ENCODE measurements around the gene NRAP. TPM values are rescaled to one million over a fixed set of nuclear protein-coding genes. Genes with fewer than 3 reads are reported as not detected.

Gene NRAP
- total and polyA plus RNA-seq, 2 of the 8 experiments (the other 6 are each of a cell fraction or from before 2014, with no cell fraction given): not detected

- Histone ChIP-seq H3K4me3 (ENCODE audit: extremely low read depth in 1 of 4, insufficient read depth in 2 of 4, low read depth in 3 of 4, low read length in 4 of 4) (peak overlapping the region in 3 of 4 experiments; percentile 11 to 45 (median 23); a peak in 4 of 8 replicates), H3K4me2 (ENCODE audit: insufficient read depth in 1 of 2, low read depth in 2 of 2, low read length in 2 of 2) (peak overlapping the region; percentile 60 to 66), H3K14ac (ENCODE audit: insufficient read length) (no peak overlapping the region), H2BK20ac (ENCODE audit: low read length) (no peak overlapping the region), H2AK5ac (ENCODE audit: low read depth, low read length) (no peak overlapping the region), H2BK15ac (ENCODE audit: low read length) (no peak overlapping the region), H3K56ac (replicated peaks; ENCODE audit: insufficient read length, low read depth, low read length) (no peak overlapping the region), H2BK12ac (ENCODE audit: low read depth, low read length) (no peak overlapping the region), H3K9me3 (ENCODE audit: insufficient read depth in 2 of 2, low read depth in 1 of 2, low read length in 1 of 2) (no peaks in the 10 kb centered on the region), H3K4me1 (replicated peaks in 1 of 4; ENCODE audit: control insufficient read depth in 3 of 4, insufficient read depth in 4 of 4, low read length in 3 of 4) (peaks cover 2 to 35% (median 30%) of the 10 kb centered on the region in 4 experiments), H3K79me1 (ENCODE audit: low read depth, low read length) (no peaks in the 10 kb centered on the region), H2BK120ac (replicated peaks; ENCODE audit: low read depth, low read length) (no peak overlapping the region), H2BK5ac (ENCODE audit: low read depth, low read length) (no peak overlapping the region; the same call in 1 of the 2 replicates), H4K8ac (ENCODE audit: extremely low read depth, insufficient read depth, low read length) (no peak overlapping the region), H3K79me2 (ENCODE audit: control insufficient read depth in 1 of 2, insufficient read depth in 2 of 2, low read length in 2 of 2) (no peaks in the 10 kb centered on the region), H3K27me3 (replicated peaks in 1 of 4; ENCODE audit: control insufficient read depth in 3 of 4, extremely low read depth in 1 of 4, insufficient read depth in 3 of 4, low read length in 3 of 4) (peaks cover 0 to 9% (median under 1%) of the 10 kb centered on the region in 4 experiments; a peak in 3 of 7 replicates), H3K23me2 (ENCODE audit: low read depth, low read length) (peaks cover 3% of the 10 kb centered on the region; the same call in 1 of the 2 replicates), H3K27ac (ENCODE audit: low read depth, low read length) (no peak overlapping the region), H4K5ac (ENCODE audit: insufficient read length, low read depth, low read length) (no peak overlapping the region), H4K20me1 (replicated peaks in 1 of 2; ENCODE audit: control insufficient read depth in 1 of 2, insufficient read depth in 2 of 2, low read length in 2 of 2) (no peaks in the 10 kb centered on the region), H3K9ac (replicated peaks in 1 of 4; ENCODE audit: extremely low read depth in 1 of 4, low read depth in 3 of 4, low read length in 3 of 4) (no peak overlapping the region), H3K4ac (replicated peaks; ENCODE audit: insufficient read length, low read depth, low read length) (no peak overlapping the region), H4K91ac (replicated peaks; ENCODE audit: insufficient read length, low read length) (no peak overlapping the region), H2AFZ (ENCODE audit: low read length) (no peak overlapping the region), H3K18ac (ENCODE audit: extremely low read depth, low read length) (peak overlapping the region; percentile 34; the same call in 1 of the 2 replicates), H3K23ac (ENCODE audit: insufficient read length) (no peak overlapping the region), H3K36me3 (ENCODE audit: control insufficient read depth in 2 of 4, insufficient read depth in 4 of 4, low read length in 3 of 4) (no peaks in the 10 kb centered on the region)
- TF ChIP-seq EZH2 (IDR thresholded peaks at IDR 0.05; ENCODE audit: low read depth, low read length, severe bottlenecking) (no peak), SUZ12 (IDR thresholded peaks at IDR 0.05; ENCODE audit: low read length) (no peak), KDM5A (IDR thresholded peaks at IDR 0.05; ENCODE audit: low read length) (no peak), RXRA (IDR thresholded peaks at IDR 0.05; ENCODE audit: insufficient read depth, low read depth, low read length) (no peak), CEBPB (IDR thresholded peaks at IDR 0.05; ENCODE audit: low read depth, low read length) (no peak), CTCF (IDR thresholded peaks at IDR 0.05; ENCODE audit: control extremely low read depth in 1 of 3, insufficient read depth in 1 of 3, low read depth in 1 of 3, low read length in 3 of 3) (no peak), BRCA1 (IDR thresholded peaks at IDR 0.05; ENCODE audit: low read depth, low read length) (no peak)
- DNase-seq (ENCODE audit: low read depth in 1 of 2, low spot score in 2 of 2) (peak; percentile 21 to 58), FAIRE-seq (peak; percentile 55)
- 8% methylated on average over 7 of the region's 7 CpGs; no CpG with 5 or more reads in 1 of the 2 experiments for WGBS, 2 experiments (ENCODE audit: extremely low coverage in 1 of 2, insufficient coverage in 1 of 2, insufficient read length in 1 of 2, insufficient replicate concordance in 2 of 2, low coverage in 1 of 2, low lambda C conversion rate in 2 of 2, missing lambda C conversion rate in 1 of 2)
- ChIA-PET POLR2A (ENCODE audit: partially characterized antibody) (no interaction called here), CTCF (ENCODE audit: partially characterized antibody) (interaction anchor here (0.7 to 4.3 kb wide), 21 partner anchors 9 to 310 kb away, joined by 3 to 47 read pairs (median 6); no protein-coding TSS in a partner anchor)
Observed at GRCh38 chr10:113617086-113617485, 46.8 kb downstream of the NRAP start.
